H1 (cell line): Measurements from ENCODE around the gene SEMA3D. TPM values are rescaled to one million over a fixed set of nuclear protein-coding genes. Genes with fewer than 3 reads are reported as not detected.

Source experiments
- CTCF ChIA-PET: fragments of 300-600 bp; sonication (Branson Sonifier 250); formaldehyde crosslinking; loops from one replicate; lab custom pipeline; 2021; ENCODE audit not compliant: partially characterized antibody; lab: Charles Lee
- POLR2A ChIA-PET: fragments of 300-600 bp; sonication (Branson Sonifier 250); formaldehyde crosslinking; loops from one replicate; lab custom pipeline; 2021; ENCODE audit warnings: inconsistent platforms; ENCODE audit not compliant: partially characterized antibody; lab: Charles Lee
- DNase-seq, 2 experiments: peaks; one replicate each; pipeline versions ENCODE4 v3.0.0 to v3.0.0-alpha.2; 2010 to 2022; ENCODE audit warnings: low spot score in 2 of 2, low read depth in 1 of 2, mixed read lengths in 1 of 2
- FAIRE-seq: peaks from 2 replicates; lab custom pipeline; 2011; peaks lifted over from hg19 to GRCh38; lab: Jason Lieb, UNC
- H2AFZ ChIP-seq: 2 replicates; pipeline ENCODE4 v1.8.1; 2012; ENCODE audit warnings: low read length, inconsistent platforms
- H2AK5ac ChIP-seq: 2 replicates; pipeline ENCODE4 v1.6.1; 2013; ENCODE audit warnings: low read depth, low read length
- H2BK120ac ChIP-seq: replicated peaks from 2 replicates; pipeline ENCODE3; 2013; ENCODE audit warnings: low read depth, low read length, inconsistent platforms
- H2BK12ac ChIP-seq: 2 replicates; pipeline ENCODE4 v1.6.1; 2013; ENCODE audit warnings: low read depth, low read length
- H2BK15ac ChIP-seq: 2 replicates; pipeline ENCODE4 v1.6.1; 2013; ENCODE audit warnings: low read length
- H2BK20ac ChIP-seq: 2 replicates; pipeline ENCODE4 v1.6.1; 2013; ENCODE audit warnings: low read length
- H2BK5ac ChIP-seq: 2 replicates; pipeline ENCODE4 v1.6.1; 2013; ENCODE audit warnings: low read depth, low read length
- H3K14ac ChIP-seq: 2 replicates; pipeline ENCODE4 v1.6.1; 2013; ENCODE audit warnings: inconsistent platforms; ENCODE audit not compliant: insufficient read length
- H3K18ac ChIP-seq: 2 replicates; pipeline ENCODE4 v1.6.1; 2013; ENCODE audit warnings: low read length; ENCODE audit errors: extremely low read depth
- H3K23ac ChIP-seq: 2 replicates; pipeline ENCODE4 v1.6.1; 2013; ENCODE audit warnings: inconsistent platforms; ENCODE audit not compliant: insufficient read length
- H3K23me2 ChIP-seq: 2 replicates; pipeline ENCODE4 v1.6.1; 2013; ENCODE audit warnings: low read depth, low read length
- H3K27ac ChIP-seq: 2 replicates; pipeline ENCODE4 v1.6.1; 2011; ENCODE audit warnings: low read depth, low read length, inconsistent platforms
- H3K27me3 ChIP-seq, 4 experiments: replicated peaks in 1 of 4; 1 replicate in 1 of 4; 2 replicates in 3 of 4; pipeline versions ENCODE4 v1.6.1 to v1.8.1; 2011 to 2013; ENCODE audit warnings: low read length in 3 of 4, mild to moderate bottlenecking in 3 of 4, inconsistent platforms in 2 of 4, mixed read lengths in 2 of 4, moderate library complexity in 1 of 4; ENCODE audit not compliant: control insufficient read depth in 3 of 4, insufficient read depth in 3 of 4; ENCODE audit errors: extremely low read depth in 1 of 4
- H3K36me3 ChIP-seq, 4 experiments: 2 replicates each; pipeline versions ENCODE4 v1.6.1 to v1.8.1; 2011 to 2013; ENCODE audit warnings: mild to moderate bottlenecking in 4 of 4, low read length in 3 of 4, moderate library complexity in 2 of 4, control low read depth in 1 of 4, inconsistent platforms in 1 of 4; ENCODE audit not compliant: insufficient read depth in 4 of 4, control insufficient read depth in 2 of 4
- H3K4ac ChIP-seq: replicated peaks from 2 replicates; pipeline ENCODE3; 2013; ENCODE audit warnings: low read length, low read depth, mixed read lengths, inconsistent platforms; ENCODE audit not compliant: insufficient read length
- H3K4me1 ChIP-seq, 4 experiments: replicated peaks in 1 of 4; 1 replicate in 1 of 4; 2 replicates in 3 of 4; pipeline versions ENCODE4 v1.6.1 to v1.8.1; 2011 to 2013; ENCODE audit warnings: low read length in 3 of 4, inconsistent platforms in 2 of 4, mixed read lengths in 1 of 4; ENCODE audit not compliant: insufficient read depth in 4 of 4, control insufficient read depth in 3 of 4
- H3K4me2 ChIP-seq, 2 experiments: 2 replicates each; pipeline versions ENCODE4 v1.6.1 to v1.8.1; 2011 to 2013; ENCODE audit warnings: low read depth in 2 of 2, low read length in 2 of 2, control low read depth in 1 of 2, inconsistent platforms in 1 of 2, mild to moderate bottlenecking in 1 of 2; ENCODE audit not compliant: insufficient read depth in 1 of 2
- H3K4me3 ChIP-seq, 4 experiments: fragments of 200-600, 300-600 bp in 1 of 4; sonication (generic), shearing (Covaris generic), sonication (Bioruptor Twin) in 1 of 4; 2 replicates each; pipeline versions ENCODE4 v1.5.1 to v1.8.1; 2011 to 2016; ENCODE audit warnings: low read length in 4 of 4, low read depth in 3 of 4, control low read depth in 2 of 4, inconsistent platforms in 2 of 4, mild to moderate bottlenecking in 2 of 4, mixed read lengths in 1 of 4, moderate library complexity in 1 of 4; ENCODE audit not compliant: insufficient read depth in 2 of 4; ENCODE audit errors: extremely low read depth in 1 of 4
- H3K56ac ChIP-seq: replicated peaks from 2 replicates; pipeline ENCODE3; 2013; ENCODE audit warnings: low read depth, mild to moderate bottlenecking, mixed read lengths, low read length, inconsistent platforms; ENCODE audit not compliant: insufficient read length
- H3K79me1 ChIP-seq: 2 replicates; pipeline ENCODE4 v1.6.1; 2013; ENCODE audit warnings: low read depth, low read length, control low read depth
- H3K79me2 ChIP-seq, 2 experiments: 2 replicates each; pipeline versions ENCODE4 v1.6.1 to v1.8.1; 2012 to 2013; ENCODE audit warnings: low read length in 2 of 2, mild to moderate bottlenecking in 2 of 2, inconsistent platforms in 1 of 2; ENCODE audit not compliant: insufficient read depth in 2 of 2, control insufficient read depth in 1 of 2
- H3K9ac ChIP-seq, 4 experiments: replicated peaks in 1 of 4; 1 replicate in 1 of 4; 2 replicates in 3 of 4; pipeline versions ENCODE4 v1.6.1 to v1.8.1; 2011 to 2013; ENCODE audit warnings: low read depth in 3 of 4, low read length in 3 of 4, control low read depth in 2 of 4, mild to moderate bottlenecking in 2 of 4, moderate library complexity in 2 of 4, inconsistent platforms in 1 of 4; ENCODE audit errors: extremely low read depth in 1 of 4
- H3K9me3 ChIP-seq, 2 experiments: 2 replicates each; pipeline versions ENCODE4 v1.6.1 to v1.8.1; 2012 to 2013; ENCODE audit warnings: mild to moderate bottlenecking in 2 of 2, moderate library complexity in 2 of 2, control low read depth in 1 of 2, inconsistent platforms in 1 of 2, low read depth in 1 of 2, low read length in 1 of 2, mixed read lengths in 1 of 2; ENCODE audit not compliant: insufficient read depth in 2 of 2
- H4K20me1 ChIP-seq, 2 experiments: replicated peaks in 1 of 2; 2 replicates each; pipeline versions ENCODE3 to v1.8.1; 2011 to 2013; ENCODE audit warnings: inconsistent platforms in 2 of 2, low read length in 2 of 2, mild to moderate bottlenecking in 1 of 2; ENCODE audit not compliant: insufficient read depth in 2 of 2, control insufficient read depth in 1 of 2
- H4K5ac ChIP-seq: 2 replicates; pipeline ENCODE4 v1.6.1; 2013; ENCODE audit warnings: low read length, low read depth, mixed read lengths, inconsistent platforms; ENCODE audit not compliant: insufficient read length
- H4K8ac ChIP-seq: 2 replicates; pipeline ENCODE4 v1.8.0; 2013; ENCODE audit warnings: mild to moderate bottlenecking, moderate library complexity, low read length, inconsistent platforms; ENCODE audit not compliant: insufficient read depth; ENCODE audit errors: extremely low read depth
- H4K91ac ChIP-seq: replicated peaks from 2 replicates; pipeline ENCODE3; 2013; ENCODE audit warnings: low read length, mixed read lengths, inconsistent platforms; ENCODE audit not compliant: insufficient read length
- ATF3 ChIP-seq: IDR thresholded peaks from 2 replicates; pipeline ENCODE4 v1.6.1; 2011; ENCODE audit warnings: low read depth, mild to moderate bottlenecking, low read length; ENCODE audit not compliant: insufficient read depth
- E2F6 ChIP-seq: IDR thresholded peaks from 2 replicates; pipeline ENCODE4 v1.6.1; 2012; ENCODE audit warnings: inconsistent platforms
- EGR1 ChIP-seq: IDR thresholded peaks from 2 replicates; pipeline ENCODE4 v1.6.1; 2011; ENCODE audit warnings: low read depth, low read length, borderline replicate concordance
- EP300 ChIP-seq, 2 experiments: IDR thresholded peaks; 1 replicate in 1 of 2; 2 replicates in 1 of 2; pipeline ENCODE4 v1.6.1; 2011 to 2012; ENCODE audit warnings: low read depth in 2 of 2, low read length in 2 of 2, mild to moderate bottlenecking in 2 of 2, borderline replicate concordance in 1 of 2, inconsistent platforms in 1 of 2, moderate library complexity in 1 of 2
- KDM1A ChIP-seq: fragments of 200-600, 300-600 bp; sonication (generic); IDR thresholded peaks from 2 replicates; pipeline ENCODE4 v1.7.1; 2016; ENCODE audit warnings: mild to moderate bottlenecking, low read length, borderline replicate concordance
- POU5F1 ChIP-seq: IDR thresholded peaks from 2 replicates; pipeline ENCODE4 v1.6.1; 2011; ENCODE audit warnings: low read depth, mild to moderate bottlenecking, low read length, moderate library complexity
- RNF2 ChIP-seq: fragments of 200-900, 300-1000 bp; sonication (generic); IDR thresholded peaks from 2 replicates; pipeline ENCODE4 v1.7.1; 2016; ENCODE audit warnings: borderline replicate concordance, low read depth, mild to moderate bottlenecking, antibody characterized with exemption, low read length; ENCODE audit not compliant: poor library complexity, severe bottlenecking; ENCODE audit errors: missing control alignments
- SIX5 ChIP-seq: IDR thresholded peaks from 2 replicates; pipeline ENCODE4 v1.6.1; 2011; ENCODE audit warnings: mild to moderate bottlenecking, low read depth, low read length
- YY1 ChIP-seq: IDR thresholded peaks from 2 replicates; pipeline ENCODE4 v1.6.1; 2011; ENCODE audit warnings: low read depth, mild to moderate bottlenecking, low read length
- WGBS, 2 experiments: shearing (Covaris generic) in 1 of 2; methylation state at CpG; one replicate each; pipeline versions ENCODE4 v1.1.6 to v1.1.7; 2013 to 2015; ENCODE audit warnings: low lambda C conversion rate in 2 of 2, mixed read lengths in 2 of 2, inconsistent platforms in 1 of 2, low coverage in 1 of 2, missing lambda C conversion rate in 1 of 2; ENCODE audit not compliant: insufficient replicate concordance in 2 of 2, insufficient coverage in 1 of 2, insufficient read length in 1 of 2; ENCODE audit errors: extremely low coverage in 1 of 2, missing lambda C conversion rate in 1 of 2; 5-methylcytosine and 5-hydroxymethylcytosine counted together
- polyA plus RNA-seq, 7 experiments: library from polyadenylated mRNA; depleted of rRNA in 3 of 7; stranded (reverse) in 5 of 7; unstranded in 2 of 7; fragments of >200 nt in 5 of 7; fragments of 200-250 nt in 2 of 7; gene quantifications; 1 replicate in 5 of 7; 2 replicates in 1 of 7; 4 replicates in 1 of 7; pipeline versions ENCODE4 v1.2.1 to v1.2.3, GENCODE V29; 2011 to 2013; ENCODE audit warnings: missing spikeins in 2 of 7, mixed read lengths in 2 of 7
- total RNA-seq: library from RNA; stranded (reverse); fragmentation: NEBNext Ultra II Directional; extraction: Animal tissue kit (Norgen Biotek cat#: 25700); gene quantifications from 2 replicates; pipeline ENCODE4 v1.2.1, GENCODE V29; 2021
- TF ChIP-seq, protein P1 (sequence below): IDR thresholded peaks from 2 replicates; pipeline ENCODE4 v1.6.1; 2012; ENCODE audit warnings: inconsistent platforms

SEMA3D gene
- total and polyA plus RNA-seq, 2 of the 8 experiments (the other 6 are each of a cell fraction or from before 2014, with no cell fraction given) = 1.6 to 3.5 TPM

GRCh38 chr7:85226361-85227085, 39.7 kb upstream of the SEMA3D start:
- FAIRE-seq = no peak
- no peak overlapping the region for H3K18ac ChIP-seq
- no peak overlapping the region for H3K23ac ChIP-seq
- no peak for DNase-seq
- H3K23me2 ChIP-seq = no peaks in the 10 kb centered on the region
- H2BK5ac ChIP-seq = no peak overlapping the region
- H3K79me1 ChIP-seq = no peaks in the 10 kb centered on the region
- no peak overlapping the region for H2BK15ac ChIP-seq
- H4K91ac ChIP-seq = no peak overlapping the region
- H2BK120ac ChIP-seq = no peak overlapping the region
- H3K27me3 ChIP-seq = no peaks in the 10 kb centered on the region
- H3K4me2 ChIP-seq = no peak overlapping the region
- no peak overlapping the region for H3K14ac ChIP-seq
- no peak overlapping the region for H3K4me3 ChIP-seq
- CTCF ChIA-PET = no interaction called here
- H3K4me1 ChIP-seq = no peaks in the 10 kb centered on the region
- POLR2A ChIA-PET = no interaction called here
- H2BK20ac ChIP-seq = no peak overlapping the region
- H3K56ac ChIP-seq = no peak overlapping the region
- no peak overlapping the region for H4K5ac ChIP-seq
- TF ChIP-seq SIX5 (no peak), RNF2 (no peak), EP300 (IDR thresholded peaks at IDR 0.05; ENCODE audit: borderline replicate concordance in 1 of 2, low read depth in 2 of 2, low read length in 2 of 2) (no peak), ATF3 (no peak), EGR1 (no peak), KDM1A (no peak), YY1 (no peak), POU5F1 (no peak), E2F6 (no peak)
- TF ChIP-seq, protein P1, sequence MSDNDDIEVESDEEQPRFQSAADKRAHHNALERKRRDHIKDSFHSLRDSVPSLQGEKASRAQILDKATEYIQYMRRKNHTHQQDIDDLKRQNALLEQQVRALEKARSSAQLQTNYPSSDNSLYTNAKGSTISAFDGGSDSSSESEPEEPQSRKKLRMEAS = no peak
- no peak overlapping the region for H3K9ac ChIP-seq
- H4K8ac ChIP-seq = no peak overlapping the region
- no peak overlapping the region for H3K4ac ChIP-seq
- WGBS, 2 experiments = 91% methylated on average over 3 of the region's 3 CpGs; no CpG with 5 or more reads in 1 of the 2 experiments
- no peaks in the 10 kb centered on the region for H4K20me1 ChIP-seq
- H2AK5ac ChIP-seq = no peak overlapping the region
- H2AFZ ChIP-seq = no peak overlapping the region
- H3K27ac ChIP-seq = no peak overlapping the region
- no peaks in the 10 kb centered on the region for H3K9me3 ChIP-seq
- H2BK12ac ChIP-seq = no peak overlapping the region
- no peaks in the 10 kb centered on the region for H3K36me3 ChIP-seq
- H3K79me2 ChIP-seq = no peaks in the 10 kb centered on the region
